ENCODE measurements around the gene LASP1.

- TF ChIP-seq GATA2 (IDR thresholded peaks at IDR 0.05; ENCODE audit: low read depth, low read length) (no peak), GATA3 (IDR thresholded peaks at IDR 0.05; ENCODE audit: low read depth, low read length) (no peak)
Measured at GRCh38 chr17:38911081-38911730, 41.3 kb downstream of the LASP1 start.
